ENCODE measurements around the gene TBCA. TPM values are rescaled to one million over a fixed set of nuclear protein-coding genes. Genes with fewer than 3 reads are reported as not detected.

TBCA gene
- total and polyA plus RNA-seq, 9 of the 15 experiments (the other 6 are each of a cell fraction or from before 2014, with no cell fraction given), result 164 to 661 (median 334) TPM

DNA sequence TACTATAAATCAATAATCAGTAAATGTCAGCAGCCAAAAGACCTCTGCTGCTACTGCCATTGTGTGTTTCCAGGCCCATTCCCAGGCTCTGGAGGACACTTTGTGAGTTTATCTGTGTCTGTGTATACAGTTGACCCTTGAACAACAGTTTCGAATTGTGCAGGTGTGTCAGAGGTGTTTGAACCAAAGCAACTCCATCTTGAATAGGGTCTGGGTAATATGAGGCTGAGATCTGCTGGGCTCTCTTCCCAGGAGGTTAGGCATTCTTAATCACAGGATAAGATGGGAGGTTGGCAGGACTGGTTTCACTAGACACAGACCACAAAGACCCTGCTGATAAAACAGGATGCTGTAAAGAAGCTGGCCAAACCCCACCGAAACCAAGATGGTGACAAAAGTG is 2.3 kb upstream of the TBCA start (continued):
- TF ChIP-seq HNRNPK (IDR thresholded peaks at IDR 0.05; ENCODE audit: low read depth, low read length, poor library complexity, severe bottlenecking) (no peak), MEIS2 (IDR thresholded peaks at IDR 0.05; ENCODE audit: partially characterized antibody) (no peak), ZNF436 (CRISPR knock-in tag; IDR thresholded peaks at IDR 0.05) (no peak), BHLHE40 (IDR thresholded peaks at IDR 0.05; ENCODE audit: low read length) (no peak), IFI16 (CRISPR knock-in tag; IDR thresholded peaks at IDR 0.05) (no peak), DPF2 (IDR thresholded peaks at IDR 0.05) (no peak), BACH1 (tag; IDR thresholded peaks at IDR 0.05) (peak; percentile 75), MYBL2 (IDR thresholded peaks at IDR 0.05; ENCODE audit: low read depth) (no peak), MYBL2 (CRISPR knock-in tag; IDR thresholded peaks at IDR 0.05; ENCODE audit: borderline replicate concordance) (no peak), ZSCAN29 (IDR thresholded peaks at IDR 0.05) (no peak), SAP30 (IDR thresholded peaks at IDR 0.05; ENCODE audit: borderline replicate concordance, insufficient read depth, low read depth, low read length, poor library complexity, severe bottlenecking) (no peak), KLF6 (CRISPR knock-in tag; IDR thresholded peaks at IDR 0.05; ENCODE audit: borderline replicate concordance) (peak; percentile 70; the same call in 1 of the 2 replicates), ADNP (tag; IDR thresholded peaks at IDR 0.05) (no peak), ZNF41 (CRISPR knock-in tag; conservative IDR thresholded peaks at IDR 0.05) (no peak), ARHGAP35 (IDR thresholded peaks at IDR 0.05; ENCODE audit: partially characterized antibody) (no peak), ETV1 (tag; conservative IDR thresholded peaks at IDR 0.05; ENCODE audit: low read depth) (peak; percentile 74), FOXM1 (IDR thresholded peaks at IDR 0.05; ENCODE audit: low read depth) (no peak), FOXM1 (CRISPR knock-in tag; IDR thresholded peaks at IDR 0.05; ENCODE audit: low read depth) (no peak), ZFPM2 (CRISPR knock-in tag; IDR thresholded peaks at IDR 0.05) (no peak)
- TF ChIP-seq, protein P1, sequence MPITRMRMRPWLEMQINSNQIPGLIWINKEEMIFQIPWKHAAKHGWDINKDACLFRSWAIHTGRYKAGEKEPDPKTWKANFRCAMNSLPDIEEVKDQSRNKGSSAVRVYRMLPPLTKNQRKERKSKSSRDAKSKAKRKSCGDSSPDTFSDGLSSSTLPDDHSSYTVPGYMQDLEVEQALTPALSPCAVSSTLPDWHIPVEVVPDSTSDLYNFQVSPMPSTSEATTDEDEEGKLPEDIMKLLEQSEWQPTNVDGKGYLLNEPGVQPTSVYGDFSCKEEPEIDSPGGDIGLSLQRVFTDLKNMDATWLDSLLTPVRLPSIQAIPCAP (CRISPR knock-in tag; IDR thresholded peaks at IDR 0.05; ENCODE audit: borderline replicate concordance), result no peak
- TF ChIP-seq, protein P2, sequence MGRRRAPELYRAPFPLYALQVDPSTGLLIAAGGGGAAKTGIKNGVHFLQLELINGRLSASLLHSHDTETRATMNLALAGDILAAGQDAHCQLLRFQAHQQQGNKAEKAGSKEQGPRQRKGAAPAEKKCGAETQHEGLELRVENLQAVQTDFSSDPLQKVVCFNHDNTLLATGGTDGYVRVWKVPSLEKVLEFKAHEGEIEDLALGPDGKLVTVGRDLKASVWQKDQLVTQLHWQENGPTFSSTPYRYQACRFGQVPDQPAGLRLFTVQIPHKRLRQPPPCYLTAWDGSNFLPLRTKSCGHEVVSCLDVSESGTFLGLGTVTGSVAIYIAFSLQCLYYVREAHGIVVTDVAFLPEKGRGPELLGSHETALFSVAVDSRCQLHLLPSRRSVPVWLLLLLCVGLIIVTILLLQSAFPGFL (CRISPR knock-in tag; IDR thresholded peaks at IDR 0.05), result no peak
- TF ChIP-seq, protein P3, sequence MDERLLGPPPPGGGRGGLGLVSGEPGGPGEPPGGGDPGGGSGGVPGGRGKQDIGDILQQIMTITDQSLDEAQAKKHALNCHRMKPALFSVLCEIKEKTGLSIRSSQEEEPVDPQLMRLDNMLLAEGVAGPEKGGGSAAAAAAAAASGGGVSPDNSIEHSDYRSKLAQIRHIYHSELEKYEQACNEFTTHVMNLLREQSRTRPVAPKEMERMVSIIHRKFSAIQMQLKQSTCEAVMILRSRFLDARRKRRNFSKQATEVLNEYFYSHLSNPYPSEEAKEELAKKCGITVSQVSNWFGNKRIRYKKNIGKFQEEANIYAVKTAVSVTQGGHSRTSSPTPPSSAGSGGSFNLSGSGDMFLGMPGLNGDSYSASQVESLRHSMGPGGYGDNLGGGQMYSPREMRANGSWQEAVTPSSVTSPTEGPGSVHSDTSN (CRISPR knock-in tag; IDR thresholded peaks at IDR 0.05; ENCODE audit: low read depth), result no peak
- TF ChIP-seq, protein P3 (tag; conservative IDR thresholded peaks at IDR 0.05; ENCODE audit: low read depth), result 0 out of 2 replicates have a peak, but pooled peaks have one; percentile 25
- TF ChIP-seq, protein P4, sequence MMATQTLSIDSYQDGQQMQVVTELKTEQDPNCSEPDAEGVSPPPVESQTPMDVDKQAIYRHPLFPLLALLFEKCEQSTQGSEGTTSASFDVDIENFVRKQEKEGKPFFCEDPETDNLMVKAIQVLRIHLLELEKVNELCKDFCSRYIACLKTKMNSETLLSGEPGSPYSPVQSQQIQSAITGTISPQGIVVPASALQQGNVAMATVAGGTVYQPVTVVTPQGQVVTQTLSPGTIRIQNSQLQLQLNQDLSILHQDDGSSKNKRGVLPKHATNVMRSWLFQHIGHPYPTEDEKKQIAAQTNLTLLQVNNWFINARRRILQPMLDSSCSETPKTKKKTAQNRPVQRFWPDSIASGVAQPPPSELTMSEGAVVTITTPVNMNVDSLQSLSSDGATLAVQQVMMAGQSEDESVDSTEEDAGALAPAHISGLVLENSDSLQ (IDR thresholded peaks at IDR 0.05), result no peak
- TF ChIP-seq, protein P5, sequence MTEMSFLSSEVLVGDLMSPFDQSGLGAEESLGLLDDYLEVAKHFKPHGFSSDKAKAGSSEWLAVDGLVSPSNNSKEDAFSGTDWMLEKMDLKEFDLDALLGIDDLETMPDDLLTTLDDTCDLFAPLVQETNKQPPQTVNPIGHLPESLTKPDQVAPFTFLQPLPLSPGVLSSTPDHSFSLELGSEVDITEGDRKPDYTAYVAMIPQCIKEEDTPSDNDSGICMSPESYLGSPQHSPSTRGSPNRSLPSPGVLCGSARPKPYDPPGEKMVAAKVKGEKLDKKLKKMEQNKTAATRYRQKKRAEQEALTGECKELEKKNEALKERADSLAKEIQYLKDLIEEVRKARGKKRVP (CRISPR knock-in tag; IDR thresholded peaks at IDR 0.05), result no peak
